HG02678 (cell line): ENCODE results near the gene MRPL46.
"Not testable (repeated sequence)": the region's sequence is repeated elsewhere in the genome, so short reads cannot be mapped to it uniquely, and the experiment has no call there.

Experiments
- ATAC-seq: cut with Tn5 transposase; IDR thresholded peaks from one replicate; pipeline ENCODE4 v1.9.1; 2021; ENCODE audit warnings: mild to moderate bottlenecking, moderate library complexity; ENCODE audit not compliant: unreplicated experiment

The MRPL46 gene

GRCh38 chr15:88447206-88447605 is 20.0 kb downstream of the MRPL46 start:
- no peak for ATAC-seq

- no peak for ATAC-seq
Measured at GRCh38 chr15:88441076-88441730, 26.0 kb downstream of the MRPL46 start.

GRCh38 chr15:88440021-88440420 is 27.2 kb downstream of the MRPL46 start:
- ATAC-seq = no peak

GRCh38 chr15:88438181-88438580 is 29.0 kb downstream of the MRPL46 start:
- ATAC-seq = no peak

- ATAC-seq = not testable (repeated sequence)
Measured at GRCh38 chr15:88434106-88434505, 33.1 kb downstream of the MRPL46 start.

- ATAC-seq = no peak
Measured at GRCh38 chr15:88433046-88433685, 34.0 kb downstream of the MRPL46 start.

- ATAC-seq = no peak
Measured at GRCh38 chr15:88431441-88431840, 35.7 kb downstream of the MRPL46 start.

- no peak for ATAC-seq
Measured at GRCh38 chr15:88430051-88430450, 37.1 kb downstream of the MRPL46 start.

- no peak for ATAC-seq
Measured at GRCh38 chr15:88428805-88429605, 38.2 kb downstream of the MRPL46 start.

GRCh38 chr15:88428053-88428452 is 39.1 kb downstream of the MRPL46 start:
- no peak for ATAC-seq

GRCh38 chr15:88426304-88426703 is 40.9 kb downstream of the MRPL46 start:
- ATAC-seq = no peak

GRCh38 chr15:88423331-88423730 is 43.9 kb downstream of the MRPL46 start:
- ATAC-seq = no peak

GRCh38 chr15:88419830-88420229 is 47.4 kb downstream of the MRPL46 start:
- no peak for ATAC-seq
